IPS-NIHi11 (cell line): Measurements from ENCODE around the gene KMT5B.

Experiments used
- DNase-seq: peaks from one replicate; pipeline ENCODE4 v3.0.0; 2012; ENCODE audit warnings: mixed read lengths, low spot score

KMT5B gene

GRCh38 chr11:68179847-68180246, 33.2 kb downstream of the KMT5B start:
- DNase-seq: no peak

- no peak for DNase-seq
Measured at GRCh38 chr11:68177877-68178276, 35.2 kb downstream of the KMT5B start.

GRCh38 chr11:68173926-68174325, 39.2 kb downstream of the KMT5B start:
- DNase-seq: no peak

DNA sequence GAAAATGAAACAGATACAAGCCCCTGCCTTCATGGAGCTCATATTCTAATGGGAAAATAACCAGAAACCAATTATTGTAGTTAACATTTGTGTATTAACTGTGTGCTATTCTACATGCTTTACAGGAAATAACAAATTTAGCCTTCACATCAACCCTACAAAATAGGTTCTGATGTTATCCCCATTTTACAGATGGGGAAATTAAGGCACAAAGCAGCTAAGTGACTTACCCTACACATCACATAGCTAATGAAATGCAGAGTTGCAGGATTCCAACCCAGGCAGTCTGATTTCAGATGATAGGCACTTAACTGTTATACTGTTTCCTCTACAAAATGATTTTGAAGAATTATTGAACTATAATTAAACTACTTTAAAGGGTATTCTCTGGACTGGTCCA, 43.7 kb downstream of the KMT5B start:
- DNase-seq: no peak

DNA sequence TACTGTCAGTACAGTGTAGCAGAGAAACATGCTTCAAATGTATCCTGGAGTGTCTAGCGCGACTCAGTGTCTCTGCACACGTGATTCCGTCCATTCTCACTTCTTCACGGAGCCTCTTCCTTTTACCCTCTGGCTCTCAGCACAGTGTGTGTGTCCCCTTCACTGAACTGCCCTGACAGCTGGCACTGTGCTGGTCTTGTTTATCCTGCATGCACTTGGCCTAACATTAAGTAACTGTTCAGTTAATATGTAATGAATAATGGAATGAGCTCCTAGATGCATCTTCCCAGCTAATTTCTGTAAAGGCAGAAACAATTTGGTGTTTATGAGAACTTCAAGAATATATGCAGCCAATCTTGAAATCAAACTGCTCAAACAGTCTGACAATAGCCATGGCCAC, 44.4 kb downstream of the KMT5B start:
- no peak for DNase-seq

GRCh38 chr11:68167474-68167873, 45.6 kb downstream of the KMT5B start:
- DNase-seq: no peak

DNA sequence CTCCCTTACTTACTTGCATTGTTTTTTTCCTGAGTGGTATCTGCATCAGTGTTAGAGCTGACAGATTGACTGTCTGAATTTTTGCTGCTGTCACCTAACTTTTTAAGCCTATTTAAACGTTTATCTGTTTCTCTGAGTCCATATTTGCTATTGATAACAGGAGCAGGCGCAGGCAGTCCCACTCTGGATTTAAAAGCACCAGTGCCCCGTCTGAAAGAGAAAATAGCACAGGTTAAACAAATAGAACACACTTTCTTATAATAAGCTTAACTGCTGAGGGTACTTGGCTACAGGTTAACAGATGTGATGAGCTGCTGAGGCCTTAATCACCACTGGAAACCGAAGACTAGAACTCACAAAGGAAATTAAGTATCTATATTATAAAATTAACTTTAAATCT, 46.1 kb downstream of the KMT5B start:
- DNase-seq: no peak

DNA sequence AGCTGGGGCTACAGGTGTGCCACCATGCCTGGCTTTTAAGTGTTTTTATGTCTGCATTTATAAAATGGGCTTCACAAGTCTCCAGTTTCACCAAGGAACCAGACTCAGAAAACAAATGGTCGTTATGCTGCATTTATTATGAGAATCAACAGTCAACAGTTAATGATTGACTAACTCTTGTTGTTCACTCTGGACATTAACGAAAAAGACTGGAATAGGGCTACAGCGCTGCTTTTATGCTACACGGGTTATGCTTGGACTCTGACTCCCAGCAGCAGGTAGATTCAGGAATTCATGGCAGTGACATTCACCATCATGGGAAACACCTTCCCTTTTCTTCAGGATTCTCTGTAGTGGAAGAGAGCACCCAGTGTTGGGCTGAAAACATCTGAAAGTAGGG, 47.5 kb downstream of the KMT5B start:
- DNase-seq: no peak

- no peak for DNase-seq
Measured at GRCh38 chr11:68164437-68164836, 48.7 kb downstream of the KMT5B start.

DNA sequence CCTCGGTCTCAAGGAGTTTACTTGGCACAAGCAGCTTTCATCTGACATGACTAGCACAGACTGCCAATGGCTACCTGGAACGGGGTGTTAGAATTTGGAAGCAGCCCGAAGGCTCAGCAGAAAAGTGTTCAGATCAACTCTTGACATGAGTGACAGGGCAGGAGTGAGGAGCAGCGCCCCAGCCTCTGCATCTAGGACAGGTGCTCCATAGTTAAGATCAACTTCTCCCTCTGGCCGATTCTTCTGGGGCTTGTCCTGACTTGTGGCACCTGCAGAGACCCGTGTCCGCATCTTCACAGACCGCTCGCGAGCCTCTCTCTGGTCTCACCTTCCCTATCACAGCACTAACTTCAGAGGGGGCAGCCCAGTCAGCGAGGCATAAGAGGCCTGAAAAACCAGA, 49.4 kb downstream of the KMT5B start:
- no peak for DNase-seq

GRCh38 chr11:68160100-68160695, 52.9 kb downstream of the KMT5B start:
- DNase-seq: no peak

GRCh38 chr11:68159665-68160064, 53.4 kb downstream of the KMT5B start:
- DNase-seq: no peak

GRCh38 chr11:68159161-68159560, 53.9 kb downstream of the KMT5B start:
- no peak for DNase-seq

DNA sequence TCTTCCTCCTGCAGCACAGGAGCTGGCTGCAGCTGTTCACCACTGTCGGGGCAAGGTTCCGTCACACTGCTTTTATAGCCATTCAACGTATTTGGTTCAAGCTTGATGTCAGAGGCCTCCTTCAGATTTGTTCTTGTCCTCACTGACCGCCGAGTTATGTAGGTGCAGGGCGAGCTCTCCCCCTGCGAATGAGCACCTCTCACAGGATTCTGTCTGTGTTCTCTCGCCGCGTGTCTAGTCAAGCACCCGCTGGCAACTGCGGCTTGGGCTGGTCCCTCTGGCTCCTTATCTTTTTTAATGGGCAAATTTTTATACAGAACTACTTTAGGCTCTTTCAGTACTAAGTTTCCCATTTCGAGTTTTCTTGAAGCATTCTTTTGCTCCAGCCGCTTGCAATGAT, 54.5 kb downstream of the KMT5B start:
- DNase-seq: no peak

DNA sequence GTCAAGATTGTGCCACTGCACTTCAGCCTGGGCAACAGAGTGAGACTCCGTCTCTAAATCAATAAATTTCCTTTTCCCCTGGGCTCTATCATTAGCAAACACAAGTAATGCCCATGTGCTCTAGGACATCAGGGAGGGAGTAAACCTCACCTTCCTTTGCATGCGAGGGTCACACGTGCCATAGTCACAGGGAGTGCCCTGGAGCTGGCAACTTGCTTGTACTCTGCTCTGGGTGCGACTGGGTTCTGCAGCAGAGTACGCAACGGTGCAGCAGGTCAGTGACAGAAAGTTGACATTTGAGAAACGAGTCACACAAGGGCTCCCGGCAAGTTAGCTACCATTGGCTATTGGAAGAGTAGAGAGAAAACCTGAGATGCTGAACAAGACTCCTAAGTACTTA, 59.4 kb downstream of the KMT5B start:
- DNase-seq: no peak

DNA sequence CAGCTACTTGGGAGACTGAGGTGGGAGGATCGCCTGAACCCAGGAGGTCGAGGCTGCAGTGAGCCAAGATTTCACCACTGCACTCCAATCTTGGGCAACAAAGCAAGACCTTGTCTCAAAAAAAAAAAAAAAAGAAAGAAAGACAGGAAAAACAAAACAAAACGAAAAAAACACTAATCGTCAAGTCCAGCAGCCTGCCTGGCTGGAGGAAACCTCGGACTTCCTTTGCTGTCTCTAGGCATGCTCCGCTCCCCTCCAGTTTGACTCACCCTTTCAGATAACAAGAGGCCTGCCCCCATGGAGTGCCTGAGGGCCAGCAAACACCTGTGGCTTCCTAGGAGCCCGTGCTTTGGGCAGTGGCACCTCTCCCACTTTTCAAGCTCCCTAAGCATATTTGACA, 63.1 kb downstream of the KMT5B start:
- DNase-seq: no peak

- no peak for DNase-seq
Measured at GRCh38 chr11:68149417-68149816, 63.7 kb downstream of the KMT5B start.

DNA sequence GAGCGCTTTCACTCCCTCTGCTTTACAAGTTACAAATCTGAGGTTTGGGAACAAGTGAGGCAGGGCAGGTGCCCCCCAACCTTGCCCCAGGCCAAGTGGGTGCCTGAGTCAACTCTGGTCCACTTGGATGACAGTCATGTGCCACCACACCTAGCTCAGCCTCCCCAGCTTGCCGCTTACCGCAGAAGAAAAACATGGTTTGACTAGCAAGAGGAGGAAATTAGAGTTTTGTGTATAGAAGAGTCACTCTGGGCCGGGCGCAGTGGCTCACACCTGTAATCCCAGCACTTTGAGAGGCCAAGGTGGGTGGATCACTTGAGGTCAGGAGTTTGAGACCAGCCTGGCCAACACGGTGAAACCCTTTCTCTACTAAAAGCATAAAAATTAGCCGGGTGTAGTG, 64.2 kb downstream of the KMT5B start:
- no peak for DNase-seq

DNA sequence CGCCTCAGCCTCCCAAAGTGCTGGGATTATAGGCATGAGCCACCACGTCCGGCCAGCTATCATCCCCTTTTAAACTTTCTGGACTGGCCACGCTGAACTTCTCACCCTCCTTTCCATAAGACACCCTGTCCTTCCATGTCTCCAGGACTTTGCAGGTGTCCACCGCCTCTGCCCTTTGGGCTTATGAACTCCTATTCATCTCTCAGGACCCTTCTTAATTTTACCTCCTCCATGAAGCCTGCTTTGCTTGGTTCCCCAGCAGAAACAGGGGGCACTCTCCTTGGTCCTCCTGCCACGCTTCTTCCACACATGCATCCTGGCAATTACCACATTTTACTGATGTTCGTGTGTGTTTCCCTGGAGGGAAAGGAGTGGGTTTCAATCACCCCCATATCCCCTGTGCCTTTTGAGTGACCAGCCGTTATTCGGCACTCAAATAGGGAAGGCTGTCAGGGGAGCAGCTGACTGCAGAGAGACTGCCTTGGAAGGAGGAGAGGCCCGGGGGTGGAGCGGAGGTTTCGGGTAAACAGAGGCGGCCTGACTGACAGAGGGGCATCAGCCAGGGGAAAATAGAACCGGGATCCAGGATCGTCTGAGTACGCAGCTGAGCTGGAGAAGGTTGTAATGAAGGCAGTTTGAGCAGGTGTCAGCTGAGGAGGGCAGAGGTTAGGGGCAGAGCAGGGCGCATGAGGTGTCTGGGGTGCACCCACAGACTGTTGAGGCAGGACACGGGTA, 64.9 kb downstream of the KMT5B start:
- no peak for DNase-seq

DNA sequence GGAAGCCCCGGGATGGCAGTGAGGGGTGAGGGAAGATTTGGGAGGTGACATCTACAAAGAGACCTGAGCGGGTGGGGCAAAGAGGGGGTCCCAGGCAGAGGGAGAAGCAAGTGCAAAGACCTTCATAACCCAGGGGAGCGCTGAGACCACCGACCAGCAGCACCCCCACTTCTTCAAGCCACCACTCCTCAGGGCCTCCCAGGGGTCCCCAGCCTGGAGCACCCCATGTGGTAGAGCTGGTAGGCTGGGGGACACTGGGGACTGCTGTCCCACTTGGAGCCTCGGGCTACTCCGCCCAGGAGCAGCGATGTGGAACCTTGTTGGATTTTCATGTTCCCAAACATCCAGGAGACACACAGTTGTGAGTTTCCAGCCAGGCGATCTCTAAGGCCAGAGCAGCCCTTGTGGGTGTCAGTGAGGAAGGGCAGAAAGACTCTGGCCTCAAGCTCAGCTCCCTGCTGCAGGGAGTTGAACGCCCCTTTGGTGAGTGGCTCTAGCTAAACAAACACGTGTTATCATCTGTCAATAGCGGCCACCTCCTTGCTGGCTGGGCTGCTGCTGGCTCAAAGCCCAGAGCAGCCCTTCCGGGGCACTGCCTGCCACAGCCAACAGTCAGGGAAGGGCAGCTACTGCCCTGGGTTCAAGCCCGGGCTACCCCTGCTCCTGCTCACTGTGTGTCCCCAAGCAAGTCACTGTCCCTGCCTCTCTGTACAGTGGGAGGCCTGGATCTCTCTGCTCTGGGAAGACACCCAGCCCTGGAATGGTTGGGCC, 66.2 kb downstream of the KMT5B start:
- peak; percentile 59 for DNase-seq

DNA sequence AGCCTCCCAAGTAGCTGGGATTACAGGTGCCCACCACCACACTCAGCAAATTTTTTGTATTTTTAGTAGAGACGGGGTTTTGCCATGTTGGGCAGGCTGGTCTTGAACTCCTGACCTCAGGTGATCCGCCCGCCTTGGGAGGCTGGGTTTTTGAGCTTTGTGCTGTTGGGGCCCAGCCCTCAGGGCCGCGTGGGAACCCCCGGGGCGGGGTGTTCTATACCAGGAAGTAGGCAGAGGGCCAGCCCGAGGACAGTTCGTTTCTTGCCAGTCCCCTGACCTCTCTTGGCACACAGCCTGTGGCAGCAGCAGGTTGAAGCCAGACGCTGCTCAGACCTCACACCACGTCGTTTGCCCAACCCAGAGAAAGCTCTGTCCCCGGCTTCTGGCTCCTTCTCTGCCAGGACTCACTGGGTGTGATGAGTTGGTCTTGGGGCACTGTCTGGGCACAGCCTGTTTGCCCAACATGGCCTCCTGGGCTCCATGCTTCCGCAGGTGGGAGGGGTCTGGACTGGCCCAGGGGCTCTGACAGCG, 67.0 kb downstream of the KMT5B start:
- DNase-seq: no peak

DNA sequence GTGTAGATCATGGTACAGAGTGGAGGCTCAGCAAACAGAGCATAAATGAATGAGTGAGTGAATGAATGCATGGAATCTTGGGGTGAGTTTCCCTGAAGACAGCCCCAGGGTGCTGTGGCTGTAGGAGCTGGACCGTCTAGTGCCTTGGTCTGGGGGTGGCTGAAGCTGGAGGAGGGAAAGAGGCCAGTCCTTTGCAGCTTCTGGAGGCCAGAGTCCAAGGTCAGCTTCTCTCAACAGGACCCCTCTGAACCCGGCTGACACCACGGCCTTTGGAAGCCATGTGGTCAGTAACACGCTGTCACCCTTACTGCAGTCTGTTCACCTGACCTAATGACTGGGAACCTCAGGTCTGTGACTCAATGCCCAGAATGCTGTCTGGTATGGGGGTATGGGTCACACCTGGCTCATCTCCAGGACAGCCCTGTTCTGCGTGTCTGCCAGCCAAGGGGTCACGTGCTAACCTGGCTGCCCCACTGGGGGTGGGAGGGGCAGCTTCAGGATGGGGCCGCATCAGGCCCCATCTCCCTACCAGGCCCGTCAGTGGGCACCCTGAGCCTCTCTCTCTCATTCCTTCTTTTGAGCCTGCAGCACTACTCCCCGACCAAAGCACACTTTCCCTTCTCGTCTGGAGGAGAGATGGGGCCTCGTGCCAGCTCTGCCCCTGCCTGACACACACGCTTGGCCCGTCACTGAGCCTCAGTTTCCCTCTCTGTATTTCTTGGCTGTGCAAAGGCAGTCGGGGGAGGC, 67.8 kb downstream of the KMT5B start:
- DNase-seq: no peak
